Measurements from ENCODE around the gene EFCAB10.
A peak's percentile ranks its signal among the peaks of the same experiment; 100 is the strongest.
"Not testable (repeated sequence)": the region's sequence is repeated elsewhere in the genome, so short reads cannot be mapped to it uniquely, and the experiment has no call there.

EFCAB10 gene

GRCh38 chr7:105599080-105599479 is 17.8 kb upstream of the EFCAB10 start:
- not testable (repeated sequence) for DNase-seq (ENCODE audit: low read depth in 4 of 4, low spot score in 1 of 4)

- DNase-seq (ENCODE audit: low read depth in 4 of 4, low spot score in 1 of 4) = no peak
Observed at GRCh38 chr7:105596866-105597265, 15.6 kb upstream of the EFCAB10 start.

GRCh38 chr7:105594034-105594433 is 12.7 kb upstream of the EFCAB10 start:
- DNase-seq (ENCODE audit: low read depth in 4 of 4, low spot score in 1 of 4) = no peak

GRCh38 chr7:105591522-105591921 is 10.2 kb upstream of the EFCAB10 start:
- no peak for DNase-seq (ENCODE audit: low read depth in 4 of 4, low spot score in 1 of 4)

GRCh38 chr7:105590793-105591192 is 9.5 kb upstream of the EFCAB10 start:
- no peak for DNase-seq (ENCODE audit: low read depth in 4 of 4, low spot score in 1 of 4)

GRCh38 chr7:105589356-105590077 is 8.2 kb upstream of the EFCAB10 start:
- peak in 2 of 4 experiments; percentile 29 to 30 for DNase-seq (ENCODE audit: low read depth in 4 of 4, low spot score in 1 of 4)

- no peak for DNase-seq (ENCODE audit: low read depth in 4 of 4, low spot score in 1 of 4)
Observed at GRCh38 chr7:105587909-105588635, 6.8 kb upstream of the EFCAB10 start.

- DNase-seq (ENCODE audit: low read depth in 4 of 4, low spot score in 1 of 4) = no peak
Observed at GRCh38 chr7:105585850-105586500, 4.7 kb upstream of the EFCAB10 start.

- no peak for DNase-seq (ENCODE audit: low read depth in 4 of 4, low spot score in 1 of 4)
Observed at GRCh38 chr7:105584165-105584564, 2.9 kb upstream of the EFCAB10 start.

- no peak for DNase-seq (ENCODE audit: low read depth in 4 of 4, low spot score in 1 of 4)
Observed at GRCh38 chr7:105583061-105583460, 1.8 kb upstream of the EFCAB10 start.

- DNase-seq (ENCODE audit: low read depth in 4 of 4, low spot score in 1 of 4) = no peak
Observed at GRCh38 chr7:105580022-105580740, 1.1 kb downstream of the EFCAB10 start.

- no peak for DNase-seq (ENCODE audit: low read depth in 4 of 4, low spot score in 1 of 4)
Observed at GRCh38 chr7:105578496-105578895, 2.8 kb downstream of the EFCAB10 start.

- no peak for DNase-seq (ENCODE audit: low read depth in 4 of 4, low spot score in 1 of 4)
Observed at GRCh38 chr7:105577251-105577650, 4.0 kb downstream of the EFCAB10 start.

GRCh38 chr7:105571891-105572290 is 9.4 kb downstream of the EFCAB10 start:
- DNase-seq (ENCODE audit: low read depth in 4 of 4, low spot score in 1 of 4) = no peak

GRCh38 chr7:105567821-105568220 is 13.5 kb downstream of the EFCAB10 start:
- no peak for DNase-seq (ENCODE audit: low read depth in 4 of 4, low spot score in 1 of 4)

GRCh38 chr7:105567024-105567423 is 14.3 kb downstream of the EFCAB10 start:
- DNase-seq (ENCODE audit: low read depth in 4 of 4, low spot score in 1 of 4) = no peak

- DNase-seq (ENCODE audit: low read depth in 4 of 4, low spot score in 1 of 4) = no peak
Observed at GRCh38 chr7:105565190-105565589, 16.1 kb downstream of the EFCAB10 start.

GRCh38 chr7:105559926-105560325 is 21.4 kb downstream of the EFCAB10 start:
- DNase-seq (ENCODE audit: low read depth in 4 of 4, low spot score in 1 of 4) = no peak

- DNase-seq (ENCODE audit: low read depth in 4 of 4, low spot score in 1 of 4) = no peak
Observed at GRCh38 chr7:105538339-105538738, 43.0 kb downstream of the EFCAB10 start.

GRCh38 chr7:105532709-105533460 is 48.4 kb downstream of the EFCAB10 start:
- no peak for DNase-seq (ENCODE audit: low read depth in 4 of 4, low spot score in 1 of 4)

Measured in stimulated activated CD4-positive, alpha-beta T cell treated with anti-CD3 and anti-CD28 coated beads, Interleukin-1b, Interleukin-23, amount 100 ng/mL, for 24 hours (primary cell).